ENCODE results near the gene SNX5.

GRCh38 chr20:17940224-17940971 is 28.2 kb downstream of the SNX5 start:
- TF ChIP-seq REST (IDR thresholded peaks at IDR 0.05; ENCODE audit: insufficient read depth in 1 of 2, low read depth in 2 of 2, low read length in 1 of 2) = no peak
- TF ChIP-seq CTCF (IDR thresholded peaks at IDR 0.05) = no peak
